Measurements from ENCODE around the gene FAM229B.
"Not testable (repeated sequence)": the region's sequence is repeated elsewhere in the genome, so short reads cannot be mapped to it uniquely, and the experiment has no call there.

DNA sequence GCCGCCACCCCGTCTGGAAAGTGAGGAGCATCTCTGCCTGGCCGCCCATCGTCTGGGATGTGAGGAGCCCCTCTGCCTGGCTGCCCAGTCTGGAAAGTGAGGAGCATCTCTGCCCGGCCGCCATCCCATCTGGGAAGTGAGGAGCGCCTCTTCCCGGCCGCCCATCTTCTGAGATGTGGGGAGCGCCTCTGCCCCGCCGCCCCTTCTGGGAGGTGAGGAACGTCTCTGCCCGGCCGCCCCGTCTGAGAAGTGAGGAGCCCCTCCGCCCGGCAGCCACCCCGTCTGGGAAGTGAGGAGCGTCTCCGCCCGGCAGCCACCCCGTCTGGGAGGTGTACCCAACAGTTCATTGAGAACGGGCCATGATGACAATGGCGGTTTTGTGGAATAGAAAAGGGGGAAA lies 39.9 kb upstream of the FAM229B start:
- TF ChIP-seq, protein P1, sequence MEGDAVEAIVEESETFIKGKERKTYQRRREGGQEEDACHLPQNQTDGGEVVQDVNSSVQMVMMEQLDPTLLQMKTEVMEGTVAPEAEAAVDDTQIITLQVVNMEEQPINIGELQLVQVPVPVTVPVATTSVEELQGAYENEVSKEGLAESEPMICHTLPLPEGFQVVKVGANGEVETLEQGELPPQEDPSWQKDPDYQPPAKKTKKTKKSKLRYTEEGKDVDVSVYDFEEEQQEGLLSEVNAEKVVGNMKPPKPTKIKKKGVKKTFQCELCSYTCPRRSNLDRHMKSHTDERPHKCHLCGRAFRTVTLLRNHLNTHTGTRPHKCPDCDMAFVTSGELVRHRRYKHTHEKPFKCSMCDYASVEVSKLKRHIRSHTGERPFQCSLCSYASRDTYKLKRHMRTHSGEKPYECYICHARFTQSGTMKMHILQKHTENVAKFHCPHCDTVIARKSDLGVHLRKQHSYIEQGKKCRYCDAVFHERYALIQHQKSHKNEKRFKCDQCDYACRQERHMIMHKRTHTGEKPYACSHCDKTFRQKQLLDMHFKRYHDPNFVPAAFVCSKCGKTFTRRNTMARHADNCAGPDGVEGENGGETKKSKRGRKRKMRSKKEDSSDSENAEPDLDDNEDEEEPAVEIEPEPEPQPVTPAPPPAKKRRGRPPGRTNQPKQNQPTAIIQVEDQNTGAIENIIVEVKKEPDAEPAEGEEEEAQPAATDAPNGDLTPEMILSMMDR (IDR thresholded peaks at IDR 0.05) = not testable (repeated sequence)
- not testable (repeated sequence) for TF ChIP-seq ZFX (IDR thresholded peaks at IDR 0.05; ENCODE audit: borderline replicate concordance)
